Common myeloid progenitor, CD34-positive (primary cell): ENCODE measurements around the gene COQ9.

Experiments
- CTCF ChIA-PET: fragments of 350-600 bp; sonication (Branson Sonifier 250); formaldehyde crosslinking; loops from one replicate; lab custom pipeline; 2021; ENCODE audit warnings: antibody characterized with exemption; lab: Charles Lee
- POLR2A ChIA-PET: fragments of 350-600 bp; sonication (Branson Sonifier 250); formaldehyde crosslinking; loops from one replicate; lab custom pipeline; 2021; ENCODE audit warnings: antibody characterized with exemption; lab: Charles Lee
- DNase-seq, 3 donors: peaks; one replicate each; pipeline versions ENCODE4 v3.0.0 to v3.0.0-alpha.2; 2013
- H3K27ac ChIP-seq, 2 experiments: 1 replicate in 1 of 2; 2 replicates in 1 of 2; pipeline ENCODE4 v1.7.0; 2013; ENCODE audit warnings: inconsistent platforms in 2 of 2, low read length in 2 of 2, mild to moderate bottlenecking in 2 of 2, low read depth in 1 of 2, moderate library complexity in 1 of 2; ENCODE audit not compliant: severe bottlenecking in 2 of 2, insufficient read depth in 1 of 2, poor library complexity in 1 of 2
- H3K27me3 ChIP-seq, 5 experiments: replicated peaks in 2 of 5; 1 replicate in 3 of 5; 2 replicates in 2 of 5; pipeline versions ENCODE4 v1.6.1 to v1.7.0; 2013; ENCODE audit warnings: low read length in 4 of 5, mild to moderate bottlenecking in 2 of 5, moderate library complexity in 2 of 5, inconsistent platforms in 1 of 5; ENCODE audit not compliant: insufficient read depth in 5 of 5, control insufficient read depth in 4 of 5
- H3K36me3 ChIP-seq, 4 experiments: 1 replicate in 2 of 4; 2 replicates in 2 of 4; pipeline versions ENCODE4 v1.6.1 to v1.7.0; 2013; ENCODE audit warnings: low read length in 3 of 4, control low read depth in 1 of 4, mild to moderate bottlenecking in 1 of 4; ENCODE audit not compliant: control insufficient read depth in 4 of 4, insufficient read depth in 4 of 4
- H3K4me1 ChIP-seq, 4 experiments: 1 replicate in 3 of 4; 2 replicates in 1 of 4; pipeline versions ENCODE4 v1.6.1 to v1.7.1; 2013; ENCODE audit warnings: low read length in 3 of 4, mild to moderate bottlenecking in 3 of 4, control low read depth in 1 of 4, inconsistent platforms in 1 of 4, moderate library complexity in 1 of 4; ENCODE audit not compliant: control insufficient read depth in 4 of 4, insufficient read depth in 4 of 4; ENCODE audit errors: control extremely low read depth in 1 of 4
- H3K4me3 ChIP-seq, 7 experiments: 1 replicate in 4 of 7; 2 replicates in 3 of 7; pipeline versions ENCODE4 v1.5.1 to v1.7.0; 2013; ENCODE audit warnings: mild to moderate bottlenecking in 7 of 7, low read length in 6 of 7, moderate library complexity in 6 of 7, inconsistent platforms in 2 of 7, low read depth in 2 of 7, control low read depth in 1 of 7; ENCODE audit not compliant: insufficient read depth in 4 of 7, control insufficient read depth in 1 of 7; ENCODE audit errors: extremely low read depth in 1 of 7
- H3K9me3 ChIP-seq, 5 experiments: 1 replicate in 4 of 5; 2 replicates in 1 of 5; pipeline versions ENCODE4 v1.6.1 to v1.7.1; 2013; ENCODE audit warnings: low read length in 4 of 5, mild to moderate bottlenecking in 2 of 5, inconsistent platforms in 1 of 5, low read depth in 1 of 5, moderate library complexity in 1 of 5; ENCODE audit not compliant: control insufficient read depth in 4 of 5, insufficient read depth in 2 of 5; ENCODE audit errors: control extremely low read depth in 1 of 5
- WGBS: methylation state at CpG from one replicate; pipeline ENCODE4 v1.1.5; 2013; ENCODE audit not compliant: insufficient coverage; 5-methylcytosine and 5-hydroxymethylcytosine counted together

Gene COQ9

GRCh38 chr16:57478396-57479204 lies 31.3 kb downstream of the COQ9 start:
- POLR2A ChIA-PET: no interaction called here
- H3K9me3 ChIP-seq: no peaks in the 10 kb centered on the region
- H3K4me3 ChIP-seq: peak overlapping the region in 2 of 7 experiments; percentile 7 to 48
- CTCF ChIA-PET: interaction anchor here (0.5 to 12.0 kb wide), 3 partner anchors 36 to 194 kb away, joined by 3 to 134 read pairs (median 3); no protein-coding TSS in a partner anchor
- no peak overlapping the region for H3K27ac ChIP-seq
- H3K36me3 ChIP-seq: peaks cover under 1 to 9% (median 7%) of the 10 kb centered on the region in 4 experiments
- WGBS: 31% methylated on average over 10 of the region's 15 CpGs
- no peaks in the 10 kb centered on the region for H3K27me3 ChIP-seq
- peak in 1 of 3 donors; percentile 46 for DNase-seq
- H3K4me1 ChIP-seq: peaks cover 0 to 61% (median 59%) of the 10 kb centered on the region in 4 experiments

- ChIA-PET CTCF (interaction anchor here (0.8 to 12.0 kb wide), 3 partner anchors 17 to 41 kb away, joined by 3 to 134 read pairs (median 3); partner anchors contain the start of gene POLR2C), POLR2A (no interaction called here)
- peak in 1 of 3 donors; percentile 65 for DNase-seq
- no peaks in the 10 kb centered on the region for H3K9me3 ChIP-seq
- H3K4me1 ChIP-seq: peaks cover 0 to 61% (median 59%) of the 10 kb centered on the region in 4 experiments
- no peaks in the 10 kb centered on the region for H3K27me3 ChIP-seq
- WGBS: 17% methylated on average over 31 of the region's 36 CpGs
- no peak overlapping the region for H3K27ac ChIP-seq
- H3K36me3 ChIP-seq: peaks cover 0 to 3% (median 1%) of the 10 kb centered on the region in 4 experiments
- H3K4me3 ChIP-seq: peak overlapping the region in 3 of 7 experiments; percentile 25 to 48 (median 32)
These were observed 32.1 kb downstream of the COQ9 start for GRCh38 chr16:57479205-57479975.

- DNase-seq: no peak
- peaks cover 0 to 59% (median 57%) of the 10 kb centered on the region in 4 experiments for H3K4me1 ChIP-seq
- POLR2A ChIA-PET: no interaction called here
- H3K9me3 ChIP-seq: no peaks in the 10 kb centered on the region
- no peaks in the 10 kb centered on the region for H3K27me3 ChIP-seq
- WGBS: 81% methylated on average over 11 of the region's 15 CpGs
- no peak overlapping the region for H3K27ac ChIP-seq
- CTCF ChIA-PET: interaction anchor here (0.8 to 12.0 kb wide), 3 partner anchors 17 to 40 kb away, joined by 3 to 134 read pairs (median 4); partner anchors contain the start of gene POLR2C
- peak overlapping the region in 2 of 7 experiments; percentile 25 to 48 for H3K4me3 ChIP-seq
- no peaks in the 10 kb centered on the region for H3K36me3 ChIP-seq
These were observed 32.9 kb downstream of the COQ9 start for GRCh38 chr16:57479976-57480753.

- Histone ChIP-seq H3K4me3 (no peak overlapping the region), H3K4me1 (peaks cover 0 to 62% (median 58%) of the 10 kb centered on the region in 4 experiments), H3K36me3 (no peaks in the 10 kb centered on the region), H3K27ac (no peak overlapping the region), H3K27me3 (no peaks in the 10 kb centered on the region), H3K9me3 (no peaks in the 10 kb centered on the region)
- WGBS: 83% methylated on average over 3 of the region's 6 CpGs
- no peak for DNase-seq
- CTCF ChIA-PET: interaction anchor here (1.2 to 12.0 kb wide), 2 partner anchors 18 to 39 kb away, joined by 4 to 134 read pairs; partner anchors contain the start of gene POLR2C
- POLR2A ChIA-PET: interaction anchor here (0.7 kb wide), 1 partner anchor 34 kb away, joined by 4 read pairs; the partner anchor contains the start of gene CIAPIN1
These were observed 33.5 kb downstream of the COQ9 start for GRCh38 chr16:57480754-57481230.

GRCh38 chr16:57481421-57481820 lies 34.1 kb downstream of the COQ9 start:
- H3K4me1 ChIP-seq: peaks cover 0 to 59% (median 54%) of the 10 kb centered on the region in 4 experiments
- POLR2A ChIA-PET: interaction anchor here (0.6 to 0.7 kb wide), 2 partner anchors 34 to 673 kb away, joined by 3 to 4 read pairs; partner anchors contain the start of gene CIAPIN1
- H3K9me3 ChIP-seq: no peaks in the 10 kb centered on the region
- H3K36me3 ChIP-seq: no peaks in the 10 kb centered on the region
- no peak overlapping the region for H3K27ac ChIP-seq
- WGBS: 94% methylated on average over 3 of the region's 4 CpGs
- DNase-seq: no peak
- CTCF ChIA-PET: interaction anchor here (1.2 to 12.0 kb wide), 2 partner anchors 19 to 39 kb away, joined by 4 to 134 read pairs; partner anchors contain the start of gene POLR2C
- no peaks in the 10 kb centered on the region for H3K27me3 ChIP-seq
- H3K4me3 ChIP-seq: no peak overlapping the region
